CD4-positive, alpha-beta T cell treated with Interleukin-2 at 100 ng/mL for 4 hours (primary cell): Measurements from ENCODE around the gene LRCH3.
A peak's percentile ranks its signal among the peaks of the same experiment; 100 is the strongest.

Source experiments
- DNase-seq: peaks from one replicate; pipeline ENCODE4 v3.0.0-alpha.2; 2020; ENCODE audit warnings: low spot score

LRCH3 gene

DNA sequence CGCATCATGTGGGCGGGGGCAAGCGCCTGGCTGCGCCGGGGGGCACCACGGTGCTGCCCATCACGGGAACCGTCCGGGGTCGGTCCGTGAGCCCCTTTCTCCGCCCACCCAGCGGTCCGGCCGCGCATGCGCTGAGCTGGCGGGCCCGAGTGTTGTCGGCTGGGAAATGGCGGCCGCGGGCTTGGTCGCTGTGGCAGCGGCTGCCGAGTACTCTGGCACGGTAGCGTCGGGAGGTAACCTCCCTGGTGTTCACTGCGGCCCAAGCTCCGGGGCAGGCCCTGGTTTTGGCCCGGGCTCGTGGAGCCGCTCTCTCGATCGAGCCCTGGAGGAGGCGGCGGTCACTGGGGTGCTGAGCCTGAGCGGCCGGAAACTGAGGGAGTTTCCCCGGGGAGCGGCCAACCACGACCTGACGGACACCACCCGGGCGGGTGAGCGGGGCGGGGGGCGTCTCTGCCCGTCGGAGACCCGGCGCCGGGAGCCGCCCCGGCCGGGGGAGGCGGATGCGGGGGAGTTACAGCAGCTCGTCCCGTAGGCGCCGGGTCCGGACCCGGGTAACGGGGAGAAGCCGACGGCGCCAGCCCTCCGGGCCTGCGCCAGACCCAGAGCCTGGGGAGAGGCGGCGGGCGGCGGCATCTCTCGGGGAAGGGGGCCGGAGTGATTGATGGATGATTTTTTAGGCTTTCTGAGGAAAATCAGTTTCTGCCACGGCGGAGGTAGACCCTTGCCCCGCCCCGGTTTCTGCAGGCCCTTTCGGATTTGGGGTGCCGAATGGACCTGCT, at the start of gene LRCH3:
Gene LRCH3 (plus strand): TSS at position 142 of the 779 bp plus-strand sequence. CDS start 25 bp downstream, at position 167.
- DNase-seq, result peak; percentile 81

DNA sequence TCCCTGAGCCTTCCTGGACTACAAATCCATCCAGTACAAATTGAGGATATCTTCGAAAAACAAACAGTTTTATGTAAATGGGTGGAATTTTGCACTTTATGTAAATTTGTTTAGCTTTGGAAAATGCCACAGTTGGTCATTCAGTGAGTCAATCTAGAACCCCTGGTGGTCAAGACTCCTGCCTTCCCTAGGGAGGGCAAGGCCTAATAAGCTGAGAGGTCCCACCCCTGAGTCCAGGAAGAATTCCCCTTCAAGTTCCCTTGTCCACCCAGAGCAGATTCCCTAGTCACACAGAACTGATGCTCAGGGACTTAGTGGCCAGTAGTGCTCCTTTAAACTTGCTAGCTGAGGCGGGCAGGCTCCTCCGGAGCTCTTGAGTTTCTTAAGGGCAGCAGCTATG, 48.3 kb upstream of the LRCH3 start:
- DNase-seq, result no peak

DNA sequence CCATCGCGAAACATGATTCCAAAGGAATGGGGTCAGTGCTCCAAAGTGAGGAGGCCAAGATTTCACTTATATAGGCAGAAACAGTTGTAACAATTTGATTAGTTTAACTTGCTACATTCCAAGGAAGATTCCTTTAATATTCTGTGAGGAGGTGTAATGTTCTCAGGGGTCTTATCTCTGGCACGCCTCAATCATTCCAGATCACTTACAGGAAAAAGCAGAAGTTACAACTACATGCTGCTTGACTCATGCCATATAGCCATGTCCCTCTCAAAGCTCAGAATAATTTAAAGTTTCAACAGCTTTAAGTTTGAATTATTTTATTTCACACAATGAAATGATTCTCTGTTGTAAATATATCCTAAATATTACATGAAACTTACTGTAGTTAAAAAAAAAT, 44.8 kb upstream of the LRCH3 start:
- no peak for DNase-seq

DNA sequence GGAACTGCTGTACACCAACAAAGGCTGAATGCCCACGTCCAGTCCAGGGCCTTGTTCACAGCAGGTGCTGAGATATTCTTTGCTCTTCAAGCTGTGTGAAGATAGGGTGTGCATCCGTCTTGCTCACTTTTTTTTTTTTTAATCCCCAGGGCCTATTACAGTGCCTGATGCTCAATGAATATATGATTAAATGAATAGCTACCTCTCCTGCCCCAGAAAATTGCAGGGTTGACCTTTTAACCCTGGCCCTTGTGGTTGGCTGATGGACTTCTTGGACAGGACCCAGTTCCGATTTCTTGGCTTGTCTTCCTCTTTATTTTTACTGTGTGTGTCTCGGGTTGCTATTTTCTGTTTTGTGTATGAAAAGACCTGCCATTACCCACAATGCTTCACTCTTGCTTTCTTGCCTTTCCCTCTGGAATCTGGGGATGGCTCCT, 44.2 kb upstream of the LRCH3 start:
- no peak for DNase-seq

DNA sequence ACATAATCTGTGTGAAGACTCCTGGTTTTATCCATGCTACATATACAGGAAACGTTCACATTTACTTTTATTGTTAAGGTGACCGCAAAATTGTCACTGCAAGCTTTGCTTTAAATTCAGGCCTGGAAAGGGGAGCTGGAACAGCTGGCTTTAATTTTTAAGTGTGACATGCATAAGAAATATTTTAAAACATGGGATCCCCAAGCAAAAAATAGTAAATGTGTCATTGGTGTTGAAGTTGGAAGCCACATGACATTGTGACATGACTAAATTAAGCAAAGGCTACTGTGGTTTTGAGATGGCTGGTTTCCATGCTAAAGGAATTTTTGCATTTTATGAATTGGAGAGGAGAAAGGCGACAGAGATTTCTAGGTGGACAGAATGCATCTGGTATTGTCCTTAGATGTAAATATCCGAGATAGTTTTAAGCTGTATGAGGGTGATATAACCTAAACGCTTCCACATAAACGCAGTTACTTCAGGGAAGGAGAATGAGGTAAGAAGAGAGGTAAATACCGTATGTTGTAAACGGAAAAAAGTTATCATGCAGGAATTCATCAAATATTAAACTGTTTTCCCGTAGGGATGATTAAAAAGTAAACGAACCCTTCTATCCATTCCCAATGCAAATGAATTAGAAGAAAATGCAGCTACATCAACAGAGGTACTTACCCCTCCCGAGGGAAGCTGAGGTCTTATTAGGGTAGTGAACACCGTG, 42.3 kb upstream of the LRCH3 start:
- no peak for DNase-seq

DNA sequence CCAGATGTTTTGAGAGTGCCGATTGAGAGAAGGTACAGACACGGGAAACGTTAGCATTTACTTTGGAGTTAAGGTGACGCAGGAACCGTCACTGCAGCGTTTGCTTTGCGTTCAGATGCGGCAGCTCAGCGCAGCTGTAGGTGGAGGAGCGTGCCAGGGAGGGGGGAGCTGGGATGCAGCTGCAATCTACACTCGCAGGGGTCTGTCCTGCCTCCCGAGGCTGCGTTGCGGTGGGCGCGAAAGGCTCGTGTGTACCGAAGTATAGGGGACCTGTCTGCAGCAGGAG, 41.8 kb upstream of the LRCH3 start:
- DNase-seq, result peak; percentile 60

GRCh38 chr3:197749601-197750395, 41.3 kb upstream of the LRCH3 start, which contains the start of gene FYTTD1:
FYTTD1 (plus strand) TSS chr3:197749883; CDS start chr3:197749972, 89 bp downstream.
- DNase-seq, result peak; percentile 90

- peak; percentile 65 for DNase-seq
Observed at GRCh38 chr3:197750396-197750831, 40.6 kb upstream of the LRCH3 start.

- peak; percentile 26 for DNase-seq
Observed at GRCh38 chr3:197750858-197751737, 40.0 kb upstream of the LRCH3 start.

GRCh38 chr3:197752107-197752506, 38.9 kb upstream of the LRCH3 start:
- DNase-seq, result no peak

DNA sequence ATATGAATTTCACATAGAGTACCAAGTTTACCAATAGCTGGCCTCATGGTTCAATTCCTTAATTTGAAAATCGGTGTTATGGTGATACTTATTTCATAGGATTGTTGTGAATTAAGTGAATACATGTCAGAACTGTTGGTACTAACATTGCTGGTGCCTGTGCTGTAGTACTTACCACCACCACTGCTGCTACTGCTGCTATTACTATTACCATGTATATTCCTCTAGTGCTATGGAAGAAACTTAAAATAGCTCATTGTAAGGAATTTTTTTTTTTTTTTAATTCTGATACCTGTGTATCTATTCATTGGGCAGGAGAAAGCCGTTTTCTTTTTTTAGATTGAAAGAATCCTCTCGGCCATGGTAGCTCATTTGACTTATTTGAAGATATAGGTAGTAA, 37.8 kb upstream of the LRCH3 start:
- no peak for DNase-seq

GRCh38 chr3:197756704-197757103, 34.4 kb upstream of the LRCH3 start:
- no peak for DNase-seq

DNA sequence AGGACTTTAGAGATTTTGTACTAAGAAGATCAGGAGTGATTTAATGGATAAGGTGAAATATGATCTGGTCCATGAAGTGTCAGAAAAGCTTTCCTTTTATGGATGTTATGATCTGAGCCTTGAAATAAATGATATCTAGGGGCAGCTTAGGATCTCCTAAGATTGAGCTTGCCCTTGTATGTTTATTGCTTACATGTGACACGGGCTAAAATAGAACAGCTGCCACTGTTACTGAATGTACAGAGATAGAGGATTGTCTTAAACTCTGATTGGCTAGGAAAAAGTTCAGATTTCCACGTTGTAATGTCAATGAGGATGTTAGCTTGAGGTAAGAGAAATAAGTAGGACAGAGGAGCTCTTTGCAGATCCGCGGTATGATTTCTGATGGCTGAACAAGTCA, 32.5 kb upstream of the LRCH3 start:
- DNase-seq, result no peak

DNA sequence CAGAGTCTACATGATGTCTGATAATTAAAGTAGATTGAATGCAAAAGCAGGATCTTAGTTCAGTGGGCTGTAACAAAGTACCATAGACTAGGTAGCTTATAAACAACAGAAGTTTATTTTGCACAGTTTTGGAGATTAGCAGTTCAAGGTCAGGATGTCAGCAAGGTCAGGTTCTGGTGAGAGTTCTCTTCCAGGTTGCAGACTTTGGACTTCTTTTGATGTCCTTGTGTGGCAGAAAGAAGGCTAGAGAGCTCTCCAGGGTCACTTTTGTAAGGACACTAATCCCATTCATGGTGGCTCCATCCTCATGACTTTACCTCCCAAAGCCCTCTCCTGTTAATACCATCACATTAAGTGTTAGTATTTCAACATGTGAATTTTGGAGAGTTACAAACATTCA, 29.3 kb upstream of the LRCH3 start:
- no peak for DNase-seq

- no peak for DNase-seq
Observed at GRCh38 chr3:197775317-197775716, 15.7 kb upstream of the LRCH3 start.

DNA sequence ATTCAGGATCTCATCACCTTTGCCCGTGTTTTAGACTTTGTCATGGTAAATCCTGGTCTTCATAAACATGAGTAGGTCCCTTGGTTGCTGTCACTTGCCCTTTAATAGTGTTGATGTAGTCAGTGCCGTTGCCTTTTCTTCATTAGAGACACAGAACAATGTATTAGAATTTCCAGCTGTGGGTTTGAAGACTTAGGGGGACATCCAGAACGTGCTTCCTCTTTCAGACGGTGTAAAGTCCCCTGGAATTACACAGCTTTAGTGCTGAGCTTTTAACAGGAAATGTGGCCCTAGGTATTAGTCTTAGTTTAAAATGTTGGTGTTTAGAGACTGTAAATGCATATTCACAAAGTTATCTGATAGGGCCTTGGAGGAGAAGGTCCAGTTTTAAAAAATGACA, 8.8 kb upstream of the LRCH3 start:
- DNase-seq, result no peak

DNA sequence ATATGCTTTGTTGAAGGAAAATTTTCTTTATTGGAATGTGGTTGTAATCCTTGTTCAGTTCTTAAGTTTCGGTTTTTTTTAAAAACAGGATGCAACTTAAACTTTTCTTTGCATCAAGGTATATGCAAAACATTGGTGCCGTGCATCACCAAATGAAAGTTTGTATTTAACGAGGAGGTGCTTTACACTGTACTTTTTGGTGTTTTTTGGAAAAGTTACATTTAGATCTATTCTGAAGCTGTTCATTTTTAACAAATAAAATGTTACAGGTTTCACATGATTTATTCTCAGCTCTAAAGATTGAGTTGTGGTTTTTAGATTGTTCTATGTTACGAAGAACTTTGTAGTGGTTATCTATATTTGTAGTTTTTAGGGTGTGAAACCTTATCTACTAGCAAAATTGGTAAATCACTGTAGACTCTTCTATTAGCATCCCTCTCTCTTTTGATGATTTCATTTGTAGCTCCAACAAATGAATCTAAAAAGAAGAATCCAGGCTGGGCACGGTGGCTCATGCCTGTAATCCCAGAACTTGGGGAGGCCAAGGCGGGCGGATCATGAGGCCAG, 7.0 kb upstream of the LRCH3 start:
- no peak for DNase-seq

GRCh38 chr3:197787412-197787811, 3.6 kb upstream of the LRCH3 start:
- no peak for DNase-seq

DNA sequence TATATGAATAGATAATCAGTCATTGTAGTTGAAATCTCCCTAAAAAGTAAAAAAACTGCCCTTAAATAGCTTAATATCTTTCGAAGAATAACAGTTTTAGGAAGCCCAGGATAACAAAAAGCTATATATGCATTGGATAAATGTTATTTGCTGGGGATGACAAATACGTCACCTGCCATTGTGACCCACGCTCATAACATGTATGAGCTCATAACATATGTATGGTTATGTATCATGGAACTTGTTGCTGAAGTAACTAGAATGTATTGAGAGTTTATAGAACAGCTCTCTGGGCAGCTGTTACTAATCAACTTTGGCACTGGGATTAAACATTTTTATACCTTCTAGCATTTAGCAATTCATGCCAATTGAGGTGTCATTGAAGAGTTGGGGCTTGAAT, 1.7 kb upstream of the LRCH3 start:
- no peak for DNase-seq

GRCh38 chr3:197790033-197790432, 1.0 kb upstream of the LRCH3 start:
- no peak for DNase-seq

- peak; percentile 39 for DNase-seq
Observed at GRCh38 chr3:197791892-197792647, 1.0 kb downstream of the LRCH3 start.
